ELR (cell line): ENCODE data around the gene NLRX1.
"Not testable (repeated sequence)": the region's sequence is repeated elsewhere in the genome, so short reads cannot be mapped to it uniquely, and the experiment has no call there.

ENCODE experiments used
- DNase-seq: peaks from one replicate; pipeline ENCODE4 v3.0.0-alpha.2; 2015; ENCODE audit warnings: low read depth

Gene NLRX1

DNA sequence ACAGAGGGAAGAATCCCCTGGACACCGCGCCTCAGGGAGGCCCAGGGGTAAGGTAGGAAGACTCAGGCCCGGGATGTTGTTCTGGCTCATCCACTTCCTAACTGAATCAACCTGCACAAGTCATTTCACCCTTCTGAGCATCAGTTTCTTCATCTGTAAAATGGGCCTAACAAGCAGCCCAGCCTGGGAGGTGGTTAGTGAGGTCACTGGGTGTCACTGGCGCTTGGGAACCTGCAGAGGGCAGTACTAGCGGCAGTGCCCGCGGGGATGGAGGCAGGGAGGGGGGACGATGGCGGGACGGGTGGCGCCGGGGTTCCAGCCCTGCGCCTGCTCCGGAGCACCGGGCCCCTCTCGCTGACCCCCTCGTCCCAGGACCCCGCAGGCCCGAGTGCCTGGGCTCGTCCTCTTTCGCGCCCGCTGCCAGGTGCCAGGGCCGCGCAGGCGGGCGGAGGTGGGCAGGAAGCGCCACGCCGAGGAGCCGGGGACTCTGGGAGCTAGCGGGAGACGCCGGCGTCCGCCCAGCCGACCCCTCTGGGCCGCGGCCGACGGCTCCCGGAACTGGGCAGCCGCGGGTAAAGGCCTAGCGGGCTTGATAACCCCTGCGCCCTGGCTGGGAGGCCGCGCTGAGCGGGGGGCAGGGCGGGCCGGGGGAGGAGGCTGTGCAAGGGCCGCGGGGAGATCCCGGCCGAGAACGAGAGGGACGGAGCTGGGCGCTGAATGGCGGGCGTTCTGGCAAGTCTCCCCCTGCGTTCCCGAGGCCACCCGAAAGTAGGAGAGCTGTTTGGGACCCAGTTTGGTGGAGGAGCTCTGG lies at the start of gene NLRX1:
Gene NLRX1, plus strand, starts transcription at position 255 of the 811 bp plus-strand sequence. CDS start 2,679 bp downstream, outside the sequence.
- peak; percentile 88 for DNase-seq

- DNase-seq: no peak
Measured at GRCh38 chr11:119118946-119119345, 49.6 kb upstream of the NLRX1 start.

DNA sequence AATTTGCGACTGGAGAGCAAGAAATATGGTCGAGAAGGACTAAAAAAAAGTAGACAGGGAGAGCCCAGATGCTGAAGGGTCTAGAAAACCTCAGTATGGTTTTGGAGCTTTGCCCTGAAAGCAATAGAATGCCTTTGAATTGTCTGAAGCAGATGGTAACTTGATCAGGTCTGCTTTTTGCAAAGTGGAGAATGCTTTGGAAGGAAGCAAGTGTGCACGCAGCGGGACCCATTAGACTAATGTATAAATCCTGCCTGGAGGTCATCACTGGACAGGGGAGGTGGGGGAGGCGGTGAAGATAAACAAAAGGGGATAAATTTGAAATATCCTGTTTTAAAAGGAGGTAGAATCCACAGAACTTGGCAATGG lies 47.9 kb upstream of the NLRX1 start:
- DNase-seq: peak; percentile 41

DNA sequence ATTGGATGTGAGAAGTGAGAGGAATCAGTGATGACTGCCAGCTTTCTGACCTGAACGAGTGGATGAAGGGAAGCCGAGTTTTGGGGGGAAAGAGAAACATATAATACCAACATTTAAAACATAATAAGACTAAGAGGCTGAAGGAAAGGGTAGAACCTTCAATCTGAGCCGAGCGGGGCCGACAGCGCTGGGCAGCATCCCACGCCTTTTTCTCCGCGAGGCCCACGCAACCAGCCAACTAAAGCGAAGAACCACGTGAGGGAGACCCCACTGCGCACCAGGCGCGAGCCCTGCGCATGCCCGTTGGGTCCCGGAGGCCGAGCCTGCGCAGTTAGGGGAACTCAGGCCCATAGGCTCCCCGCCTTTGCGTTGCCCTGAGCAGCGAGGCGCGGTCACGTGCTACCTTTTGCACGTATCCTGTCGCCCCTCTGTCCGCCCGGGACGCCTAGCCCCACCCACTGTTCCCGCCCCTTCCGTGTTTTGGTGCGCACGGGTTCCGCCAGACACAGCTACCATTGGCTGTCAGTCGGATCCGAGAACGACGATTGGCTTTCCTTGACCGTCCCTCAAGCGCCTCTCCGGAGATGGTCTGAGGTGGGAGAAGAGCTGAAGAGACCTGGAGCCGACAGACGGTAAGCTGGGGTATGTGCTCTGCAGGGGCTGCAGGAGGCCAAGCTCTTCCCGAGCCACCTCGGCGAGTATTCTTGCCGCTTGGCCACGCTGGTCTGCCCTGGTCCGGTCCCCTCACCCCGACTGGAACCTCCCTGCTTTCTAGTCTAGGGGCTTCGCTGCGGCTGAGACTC lies 47.3 kb upstream of the NLRX1 start, which contains the start of gene HINFP:
Gene HINFP, plus strand, starts transcription at position 573 of the 803 bp plus-strand sequence. CDS start 5,365 bp downstream, outside the sequence.
- DNase-seq: peak; percentile 99

GRCh38 chr11:119121811-119122124 lies 46.8 kb upstream of the NLRX1 start:
- DNase-seq: no peak

DNA sequence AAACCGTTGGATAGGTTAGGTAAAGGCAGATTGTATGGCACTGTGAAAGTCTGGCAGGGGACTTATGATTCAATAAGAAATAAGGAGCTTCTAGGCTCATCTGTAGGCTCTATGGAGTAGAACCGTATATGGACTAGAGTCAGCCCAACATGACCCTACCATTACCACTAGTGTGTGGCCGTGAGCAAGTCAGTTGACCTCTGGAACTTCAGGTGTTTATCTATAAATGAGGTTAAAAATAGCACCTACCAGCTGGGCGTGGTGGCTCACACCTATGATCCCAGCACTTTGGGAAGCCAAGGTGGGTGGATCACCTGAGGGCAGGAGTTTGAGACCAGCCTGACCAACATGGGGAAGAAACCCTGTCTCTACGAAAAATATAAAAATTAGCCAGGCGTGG lies 42.7 kb upstream of the NLRX1 start:
- DNase-seq: no peak

GRCh38 chr11:119126675-119127268 lies 41.8 kb upstream of the NLRX1 start:
- DNase-seq: no peak

DNA sequence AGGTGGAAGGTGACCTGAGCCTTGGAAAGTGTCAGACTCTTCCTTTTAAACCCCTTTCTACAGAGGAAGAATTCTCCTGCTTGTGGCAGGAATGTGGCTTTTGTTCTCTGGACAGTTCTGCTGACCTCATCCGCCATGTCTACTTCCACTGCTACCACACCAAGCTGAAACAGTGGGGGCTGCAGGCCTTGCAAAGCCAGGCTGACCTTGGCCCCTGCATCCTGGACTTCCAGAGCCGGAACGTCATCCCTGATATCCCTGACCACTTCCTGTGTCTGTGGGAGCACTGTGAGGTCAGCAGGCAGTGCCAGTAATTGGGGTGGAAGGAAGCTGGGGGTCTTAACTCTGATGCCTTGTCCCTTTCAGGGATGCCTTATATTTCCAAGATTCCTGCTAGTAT lies 37.9 kb upstream of the NLRX1 start:
- DNase-seq: peak; percentile 46

DNA sequence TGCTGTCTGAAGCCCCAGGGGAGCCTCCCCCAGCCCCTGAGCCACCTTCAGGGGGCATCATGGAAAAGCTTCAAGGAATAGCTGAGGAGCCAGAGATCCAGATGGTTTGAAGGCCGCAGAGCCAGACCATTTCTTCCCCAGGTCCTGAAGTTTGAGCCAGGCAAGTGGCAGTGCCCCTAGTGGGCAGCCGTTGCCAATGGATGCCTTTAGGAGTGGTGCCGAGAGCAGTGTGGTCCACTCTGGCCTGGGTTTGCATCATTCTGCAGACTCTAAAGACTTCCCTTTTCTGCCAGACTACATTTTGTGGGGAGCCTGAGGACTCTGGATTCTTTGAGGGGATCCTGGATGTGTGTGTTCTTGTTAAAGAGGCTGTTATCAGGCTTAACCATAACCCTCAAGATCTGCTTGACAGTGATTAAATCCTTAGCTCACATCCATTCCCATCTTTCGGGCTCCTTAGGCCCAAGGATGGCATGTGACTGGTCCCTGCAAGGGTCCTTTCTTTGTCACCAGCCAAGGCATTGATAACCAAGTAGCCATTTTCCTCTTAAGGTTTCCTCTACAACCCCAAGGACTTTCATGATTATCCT lies 34.0 kb upstream of the NLRX1 start:
- peak; percentile 35 for DNase-seq

DNA sequence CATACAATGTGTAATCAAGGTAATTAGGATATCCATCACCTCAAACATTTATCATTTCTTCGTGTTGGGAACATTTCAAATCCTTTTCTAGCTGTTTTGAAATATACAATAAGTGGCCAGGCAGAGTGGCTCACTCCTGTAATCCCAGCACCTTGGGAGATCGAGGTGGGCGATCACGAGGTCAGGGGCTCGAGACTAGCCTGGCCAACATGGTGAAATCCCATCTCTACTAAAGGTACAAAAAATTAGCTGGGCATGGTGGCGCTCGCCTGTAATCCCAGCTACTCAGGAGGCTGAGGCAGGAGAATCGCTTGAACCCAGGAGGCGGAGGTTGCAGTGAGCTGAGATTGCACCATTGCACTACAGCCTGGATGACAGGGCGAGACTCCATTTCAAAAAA lies 29.2 kb upstream of the NLRX1 start:
- not testable (repeated sequence) for DNase-seq

- peak; percentile 85 for DNase-seq
Measured at GRCh38 chr11:119144825-119145486, 23.6 kb upstream of the NLRX1 start.

GRCh38 chr11:119145551-119145950 lies 23.0 kb upstream of the NLRX1 start:
- no peak for DNase-seq

GRCh38 chr11:119147604-119148333 lies 20.8 kb upstream of the NLRX1 start:
- DNase-seq: no peak

DNA sequence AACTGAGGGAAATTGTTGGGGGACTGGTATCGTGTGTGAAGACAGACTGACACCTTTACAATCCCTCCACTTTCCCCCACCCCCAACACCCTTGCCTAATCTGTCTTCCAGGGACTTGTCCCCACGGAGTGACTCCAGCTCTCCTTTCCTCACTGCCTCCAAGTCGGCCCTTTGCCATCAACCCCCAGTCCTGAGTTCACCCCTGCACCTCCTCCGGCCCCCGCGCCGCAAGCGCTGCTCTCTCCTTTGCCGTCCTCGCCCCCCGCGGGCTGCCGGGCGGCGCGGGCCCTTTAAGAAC lies 19.9 kb upstream of the NLRX1 start:
- no peak for DNase-seq

DNA sequence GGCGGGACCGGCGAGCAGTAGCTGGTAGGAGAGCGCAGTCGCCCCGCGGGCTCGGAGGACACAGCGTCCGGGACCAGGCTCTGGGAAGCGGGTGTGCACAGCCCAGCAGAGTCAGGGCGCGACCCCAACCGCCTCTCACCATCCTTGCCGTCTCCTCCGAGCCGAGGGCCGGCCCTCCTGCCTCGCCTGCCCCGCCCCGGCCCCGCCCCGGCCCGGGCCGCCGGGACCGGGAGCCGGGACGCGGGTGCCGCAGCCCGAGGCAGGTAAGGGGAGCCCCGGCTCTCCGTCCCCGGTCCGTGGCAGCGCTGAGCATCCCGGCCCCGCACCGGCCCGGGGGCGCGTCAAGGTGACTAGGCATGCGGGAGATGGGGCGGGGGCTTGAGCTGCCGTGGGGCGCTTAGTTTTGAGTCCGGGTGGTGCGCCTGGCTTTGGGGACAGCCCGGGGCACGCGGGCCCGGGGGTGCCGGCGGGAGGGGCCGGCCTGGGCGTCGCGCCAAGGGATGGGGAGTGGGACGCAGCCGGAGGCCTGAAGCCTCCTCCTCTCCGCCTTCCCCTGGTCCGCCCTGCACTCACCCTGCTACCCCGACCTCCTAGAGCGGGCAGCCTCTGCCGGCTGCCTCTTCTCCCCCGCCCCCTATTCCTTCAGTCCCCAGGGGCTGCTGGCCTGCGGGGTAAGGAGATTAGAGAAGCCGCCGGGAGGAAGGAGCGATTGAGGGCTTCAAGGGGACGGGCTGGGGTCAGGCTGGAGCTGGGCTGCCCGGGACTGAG lies 19.3 kb upstream of the NLRX1 start, which contains the start of gene ABCG4:
Gene ABCG4, plus strand, starts transcription at position 35 of the 768 bp plus-strand sequence. CDS start 914 bp downstream, outside the sequence.
- DNase-seq: peak; percentile 27

DNA sequence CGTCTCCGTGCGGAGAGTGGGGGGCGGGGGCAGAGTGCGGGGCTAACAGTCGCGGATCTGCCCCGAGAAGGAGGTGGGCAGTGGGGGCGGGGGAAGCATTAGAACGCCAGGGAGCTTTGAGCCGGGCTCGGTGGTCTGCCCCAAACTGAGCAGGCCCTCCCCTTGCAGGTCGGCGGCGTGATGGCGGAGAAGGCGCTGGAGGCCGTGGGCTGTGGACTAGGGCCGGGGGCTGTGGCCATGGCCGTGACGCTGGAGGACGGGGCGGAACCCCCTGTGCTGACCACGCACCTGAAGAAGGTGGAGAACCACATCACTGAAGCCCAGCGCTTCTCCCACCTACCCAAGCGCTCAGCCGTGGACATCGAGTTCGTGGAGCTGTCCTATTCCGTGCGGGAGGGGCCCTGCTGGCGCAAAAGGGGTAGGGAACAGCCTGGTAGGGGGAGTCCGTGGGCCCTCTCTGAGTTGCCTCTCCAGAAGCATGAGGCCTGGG lies 18.7 kb upstream of the NLRX1 start:
- DNase-seq: no peak

GRCh38 chr11:119152043-119152442 lies 16.5 kb upstream of the NLRX1 start:
- no peak for DNase-seq

- no peak for DNase-seq
Measured at GRCh38 chr11:119152604-119153003, 15.9 kb upstream of the NLRX1 start.

GRCh38 chr11:119153049-119153818 lies 15.3 kb upstream of the NLRX1 start:
- DNase-seq: no peak

- DNase-seq: no peak
Measured at GRCh38 chr11:119154178-119154577, 14.3 kb upstream of the NLRX1 start.
